B cell (primary cell): ENCODE results near the gene DAP. TPM values are rescaled to one million over a fixed set of nuclear protein-coding genes. Genes with fewer than 3 reads are reported as not detected.
A peak's percentile ranks its signal among the peaks of the same experiment; 100 is the strongest.

ENCODE experiments used
- ATAC-seq: fragments of 200-7000 bp; cut with Tn5 transposase; one replicate; pipeline ENCODE4 v1.10.0; 2021; ENCODE audit warnings: low read depth, mild to moderate bottlenecking, moderate number of reproducible peaks, moderate library complexity
- CTCF ChIA-PET: fragments of 350-600 bp; sonication (Branson Sonifier 250); formaldehyde crosslinking; loops from one replicate; lab custom pipeline; 2021; ENCODE audit warnings: antibody characterized with exemption, inconsistent platforms; lab: Charles Lee
- POLR2A ChIA-PET: fragments of 350-600 bp; sonication (Branson Sonifier 250); formaldehyde crosslinking; loops from one replicate; lab custom pipeline; 2021; ENCODE audit warnings: antibody characterized with exemption; lab: Charles Lee
- DNase-seq: peaks from one replicate; pipeline ENCODE4 v3.0.0; 2013
- H2AFZ ChIP-seq: 2 replicates; pipeline ENCODE4 v1.6.1; 2012; ENCODE audit warnings: mild to moderate bottlenecking, low read depth, low read length; ENCODE audit not compliant: insufficient read depth, poor library complexity, severe bottlenecking
- H3K27ac ChIP-seq, 2 donors: 1 replicate in 1 of 2; 2 replicates in 1 of 2; pipeline ENCODE4 v1.5.1; 2012 to 2013; ENCODE audit warnings: low read length in 2 of 2, mild to moderate bottlenecking in 2 of 2, moderate library complexity in 1 of 2
- H3K27me3 ChIP-seq, 4 experiments: fragments of 200-600 bp in 1 of 4; sonication (generic) in 1 of 4; replicated peaks in 1 of 4; 1 replicate in 2 of 4; 2 replicates in 2 of 4; pipeline versions ENCODE4 v1.6.1 to v1.7.0; 2013 to 2016; ENCODE audit warnings: low read length in 3 of 4, mild to moderate bottlenecking in 2 of 4, mixed read lengths in 1 of 4, moderate library complexity in 1 of 4; ENCODE audit not compliant: insufficient read depth in 4 of 4, control insufficient read depth in 3 of 4; ENCODE audit errors: control extremely low read depth in 1 of 4
- H3K36me3 ChIP-seq, 2 experiments: replicated peaks in 1 of 2; 1 replicate in 1 of 2; 2 replicates in 1 of 2; pipeline versions ENCODE4 v1.6.1 to v1.7.1; 2013; ENCODE audit warnings: low read length in 1 of 2; ENCODE audit not compliant: insufficient read depth in 2 of 2, control insufficient read depth in 1 of 2; ENCODE audit errors: control extremely low read depth in 1 of 2, extremely low read depth in 1 of 2
- H3K4me1 ChIP-seq, 2 donors: fragments of 200-600 bp in 1 of 2; sonication (generic) in 1 of 2; 1 replicate in 1 of 2; 2 replicates in 1 of 2; pipeline versions ENCODE4 v1.5.1 to v1.6.1; 2013 to 2017; ENCODE audit warnings: low read length in 2 of 2; ENCODE audit not compliant: control insufficient read depth in 2 of 2, insufficient read depth in 2 of 2
- H3K4me2 ChIP-seq: replicated peaks from 2 replicates; pipeline ENCODE3; 2012; ENCODE audit warnings: mild to moderate bottlenecking, low read depth, low read length; ENCODE audit not compliant: poor library complexity, severe bottlenecking
- H3K4me3 ChIP-seq, 5 experiments: fragments of 200-600 bp in 1 of 5; sonication (generic) in 1 of 5; 1 replicate in 3 of 5; 2 replicates in 2 of 5; pipeline versions ENCODE4 v1.5.1 to v1.7.0; 2011 to 2016; ENCODE audit warnings: low read length in 4 of 5, mild to moderate bottlenecking in 4 of 5, low read depth in 2 of 5, control low read depth in 1 of 5, moderate library complexity in 1 of 5; ENCODE audit not compliant: insufficient read depth in 1 of 5; ENCODE audit errors: control extremely low read depth in 1 of 5, extremely low read depth in 1 of 5
- H3K79me2 ChIP-seq: fragments of 200-600 bp; sonication (generic); one replicate; pipeline ENCODE4 v1.6.0; 2016; ENCODE audit warnings: low read length; ENCODE audit not compliant: control insufficient read depth, insufficient read depth
- H3K9ac ChIP-seq: fragments of 200-600 bp; sonication (generic); 2 replicates; pipeline ENCODE4 v1.6.1; 2017; ENCODE audit warnings: mild to moderate bottlenecking, low read length, moderate library complexity
- H3K9me3 ChIP-seq, 3 donors: one replicate each; pipeline versions ENCODE4 v1.6.1 to v1.7.1; 2013; ENCODE audit warnings: low read length in 2 of 3; ENCODE audit not compliant: control insufficient read depth in 2 of 3, insufficient read depth in 1 of 3; ENCODE audit errors: control extremely low read depth in 1 of 3
- H4K20me1 ChIP-seq: 2 replicates; pipeline ENCODE4 v1.6.0; 2012; ENCODE audit warnings: mild to moderate bottlenecking, low read length; ENCODE audit not compliant: insufficient read depth, control insufficient read depth, poor library complexity, severe bottlenecking
- H3K27ac Mint-ChIP-seq: one replicate; pipeline ENCODE4 v1.8.0; 2021; ENCODE audit warnings: mixed read lengths
- H3K27me3 Mint-ChIP-seq: one replicate; pipeline ENCODE4 v1.8.0; 2021; ENCODE audit warnings: mixed read lengths
- H3K4me1 Mint-ChIP-seq: one replicate; pipeline ENCODE4 v1.8.0; 2021; ENCODE audit warnings: mixed read lengths
- H3K4me3 Mint-ChIP-seq: one replicate; pipeline ENCODE4 v1.8.0; 2021; ENCODE audit warnings: mixed read lengths
- H3K9me3 Mint-ChIP-seq: one replicate; pipeline ENCODE4 v1.8.0; 2022; ENCODE audit warnings: mixed read lengths; ENCODE audit not compliant: insufficient read depth
- EZH2 ChIP-seq: IDR thresholded peaks from 2 replicates; pipeline ENCODE4 v1.6.1; 2012; ENCODE audit warnings: borderline replicate concordance, low read depth, mild to moderate bottlenecking, moderate library complexity, low read length; ENCODE audit not compliant: insufficient read depth, poor library complexity, severe bottlenecking
- WGBS: methylation state at CpG from one replicate; pipeline ENCODE4 v1.1.5; 2013; ENCODE audit warnings: missing lambda C conversion rate; ENCODE audit not compliant: insufficient coverage; 5-methylcytosine and 5-hydroxymethylcytosine counted together
- intact Hi-C: fragments of 100-400 bp; cut with micrococcal nuclease; formaldehyde crosslinking; loops from one replicate; pipeline ENCODE4 v1.10.0; 2022
- polyA plus RNA-seq: library from polyadenylated mRNA; depleted of rRNA; stranded (reverse); fragments of >200 nt; gene quantifications from 2 replicates; pipeline ENCODE4 v1.2.3, GENCODE V29; 2012
- total RNA-seq, 2 donors: library from RNA; stranded (reverse); fragments of 120-200 nt in 1 of 2; gene quantifications; 1 replicate in 1 of 2; 2 replicates in 1 of 2; pipeline versions ENCODE4 v1.2.3 to v1.2.4, GENCODE V29; 2013 to 2022
- TF ChIP-seq, protein P1 (sequence below): fragments of 200-600 bp; IDR thresholded peaks from one replicate; pipeline ENCODE4 v1.8.0; 2022; ENCODE audit warnings: antibody characterized with exemption, mild to moderate bottlenecking

DAP gene
- total and polyA plus RNA-seq, 2 donors (not counting 1 experiment from before 2014, with no cell fraction given) = 42.6 to 49.8 TPM

DNA sequence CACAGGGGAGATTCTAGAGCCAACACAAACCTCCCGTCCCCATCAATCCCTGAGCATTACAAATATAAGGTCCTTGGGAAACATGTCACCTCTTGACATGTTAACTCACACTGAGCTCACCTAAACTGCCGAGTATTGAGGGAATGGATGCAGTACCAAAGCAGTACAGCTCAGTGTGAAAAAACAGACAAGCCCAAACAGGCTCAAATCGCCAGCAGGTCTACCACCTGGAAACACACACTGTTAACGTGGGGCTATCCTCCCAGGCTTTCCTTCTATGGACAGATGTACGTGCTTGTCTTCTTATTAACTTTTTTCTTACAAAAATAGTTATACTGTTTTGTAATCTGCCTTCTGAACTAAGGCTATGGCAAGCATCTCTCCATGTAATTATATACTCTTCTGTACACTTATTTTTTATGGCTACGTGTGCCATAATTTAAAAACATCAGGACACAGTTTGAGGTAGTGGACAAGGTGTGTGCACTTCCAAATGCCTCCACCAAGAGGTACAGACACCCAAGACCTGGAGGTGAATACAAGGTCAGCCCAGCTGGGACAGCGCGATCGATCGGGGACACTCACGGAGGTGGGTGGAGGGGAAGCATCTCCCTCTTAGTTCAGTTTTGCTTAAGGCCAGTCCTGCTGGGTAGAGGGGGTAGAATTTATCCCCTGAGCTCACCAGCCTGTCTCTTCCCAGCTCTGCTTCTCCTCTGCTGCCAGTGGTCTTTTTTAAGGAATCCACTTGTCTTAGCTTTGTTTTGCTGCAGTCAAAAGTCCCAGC is 76.5 kb downstream of the DAP start:
- ATAC-seq = peak; percentile 10

More for the DNA sequence above, 76.5 kb downstream of the DAP start:
- WGBS = 100% methylated on average over 3 of the region's 11 CpGs
- peaks cover 0 to 5% of the 10 kb centered on the region in 2 donors for H3K4me1 ChIP-seq
- H3K79me2 ChIP-seq = no peaks in the 10 kb centered on the region
- POLR2A ChIA-PET = no interaction called here
- H3K36me3 ChIP-seq = peaks cover 2 to 41% of the 10 kb centered on the region in 2 experiments
- peaks cover 2% of the 10 kb centered on the region for H3K9me3 Mint-ChIP-seq
- H3K27me3 ChIP-seq = no peaks in the 10 kb centered on the region
- H3K9me3 ChIP-seq = no peaks in the 10 kb centered on the region
- no peak overlapping the region for H3K4me2 ChIP-seq
- no peak overlapping the region for H3K27ac ChIP-seq
- no peak overlapping the region for H3K4me3 ChIP-seq
- intact Hi-C loops = no loop called here
- peaks cover 6% of the 10 kb centered on the region for H4K20me1 ChIP-seq
- peaks cover 14% of the 10 kb centered on the region for H3K4me1 Mint-ChIP-seq
- no peak for TF ChIP-seq EZH2
- TF ChIP-seq, protein P1, sequence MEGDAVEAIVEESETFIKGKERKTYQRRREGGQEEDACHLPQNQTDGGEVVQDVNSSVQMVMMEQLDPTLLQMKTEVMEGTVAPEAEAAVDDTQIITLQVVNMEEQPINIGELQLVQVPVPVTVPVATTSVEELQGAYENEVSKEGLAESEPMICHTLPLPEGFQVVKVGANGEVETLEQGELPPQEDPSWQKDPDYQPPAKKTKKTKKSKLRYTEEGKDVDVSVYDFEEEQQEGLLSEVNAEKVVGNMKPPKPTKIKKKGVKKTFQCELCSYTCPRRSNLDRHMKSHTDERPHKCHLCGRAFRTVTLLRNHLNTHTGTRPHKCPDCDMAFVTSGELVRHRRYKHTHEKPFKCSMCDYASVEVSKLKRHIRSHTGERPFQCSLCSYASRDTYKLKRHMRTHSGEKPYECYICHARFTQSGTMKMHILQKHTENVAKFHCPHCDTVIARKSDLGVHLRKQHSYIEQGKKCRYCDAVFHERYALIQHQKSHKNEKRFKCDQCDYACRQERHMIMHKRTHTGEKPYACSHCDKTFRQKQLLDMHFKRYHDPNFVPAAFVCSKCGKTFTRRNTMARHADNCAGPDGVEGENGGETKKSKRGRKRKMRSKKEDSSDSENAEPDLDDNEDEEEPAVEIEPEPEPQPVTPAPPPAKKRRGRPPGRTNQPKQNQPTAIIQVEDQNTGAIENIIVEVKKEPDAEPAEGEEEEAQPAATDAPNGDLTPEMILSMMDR = no peak
- no peak for DNase-seq
- peak overlapping the region; percentile 39 for H3K4me3 Mint-ChIP-seq
- CTCF ChIA-PET = interaction anchor here (1.0 to 1.5 kb wide), 3 partner anchors 9 to 232 kb away, joined by 3 to 6 read pairs (median 4); no protein-coding TSS in a partner anchor
- H3K9ac ChIP-seq = no peak overlapping the region
- no peaks in the 10 kb centered on the region for H3K27me3 Mint-ChIP-seq
- H3K27ac Mint-ChIP-seq = no peak overlapping the region
- no peak overlapping the region for H2AFZ ChIP-seq
